ENCODE measurements around the gene EIF1.

EIF1 gene

DNA sequence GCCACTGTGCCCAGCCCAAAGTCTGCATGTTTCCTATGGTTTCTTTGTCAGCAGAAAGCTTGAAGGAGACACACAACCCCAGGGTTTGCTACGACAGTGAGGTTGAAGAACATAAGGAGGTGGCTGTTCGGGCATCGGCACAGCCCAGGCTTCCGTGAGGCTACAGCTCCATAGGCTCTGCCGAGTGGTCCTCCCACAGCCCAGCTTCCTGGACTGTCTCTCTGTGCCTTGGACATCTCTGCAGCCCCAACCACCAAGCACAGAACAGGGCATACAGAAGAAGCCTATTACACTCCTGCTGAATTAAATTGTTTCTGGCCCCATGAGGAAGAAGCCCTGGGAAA is 49.0 kb downstream of the EIF1 start (continued):
- TF ChIP-seq, protein P1, sequence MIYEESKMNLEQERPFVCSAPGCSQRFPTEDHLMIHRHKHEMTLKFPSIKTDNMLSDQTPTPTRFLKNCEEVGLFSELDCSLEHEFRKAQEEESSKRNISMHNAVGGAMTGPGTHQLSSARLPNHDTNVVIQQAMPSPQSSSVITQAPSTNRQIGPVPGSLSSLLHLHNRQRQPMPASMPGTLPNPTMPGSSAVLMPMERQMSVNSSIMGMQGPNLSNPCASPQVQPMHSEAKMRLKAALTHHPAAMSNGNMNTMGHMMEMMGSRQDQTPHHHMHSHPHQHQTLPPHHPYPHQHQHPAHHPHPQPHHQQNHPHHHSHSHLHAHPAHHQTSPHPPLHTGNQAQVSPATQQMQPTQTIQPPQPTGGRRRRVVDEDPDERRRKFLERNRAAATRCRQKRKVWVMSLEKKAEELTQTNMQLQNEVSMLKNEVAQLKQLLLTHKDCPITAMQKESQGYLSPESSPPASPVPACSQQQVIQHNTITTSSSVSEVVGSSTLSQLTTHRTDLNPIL (CRISPR knock-in tag; IDR thresholded peaks at IDR 0.05; ENCODE audit: low read depth), result no peak
- no peak for TF ChIP-seq ISL1 (CRISPR knock-in tag; IDR thresholded peaks at IDR 0.05)
- TF ChIP-seq TCF4 (CRISPR knock-in tag; IDR thresholded peaks at IDR 0.05; ENCODE audit: borderline replicate concordance), result no peak
- no peak for TF ChIP-seq CSDC2 (CRISPR knock-in tag; IDR thresholded peaks at IDR 0.05)
- no peak for TF ChIP-seq PPARA (CRISPR knock-in tag; IDR thresholded peaks at IDR 0.05; ENCODE audit: borderline replicate concordance)
- no peak for TF ChIP-seq ZFP3 (CRISPR knock-in tag; IDR thresholded peaks at IDR 0.05)
- TF ChIP-seq ESRRG (CRISPR knock-in tag; IDR thresholded peaks at IDR 0.05), result no peak

DNA sequence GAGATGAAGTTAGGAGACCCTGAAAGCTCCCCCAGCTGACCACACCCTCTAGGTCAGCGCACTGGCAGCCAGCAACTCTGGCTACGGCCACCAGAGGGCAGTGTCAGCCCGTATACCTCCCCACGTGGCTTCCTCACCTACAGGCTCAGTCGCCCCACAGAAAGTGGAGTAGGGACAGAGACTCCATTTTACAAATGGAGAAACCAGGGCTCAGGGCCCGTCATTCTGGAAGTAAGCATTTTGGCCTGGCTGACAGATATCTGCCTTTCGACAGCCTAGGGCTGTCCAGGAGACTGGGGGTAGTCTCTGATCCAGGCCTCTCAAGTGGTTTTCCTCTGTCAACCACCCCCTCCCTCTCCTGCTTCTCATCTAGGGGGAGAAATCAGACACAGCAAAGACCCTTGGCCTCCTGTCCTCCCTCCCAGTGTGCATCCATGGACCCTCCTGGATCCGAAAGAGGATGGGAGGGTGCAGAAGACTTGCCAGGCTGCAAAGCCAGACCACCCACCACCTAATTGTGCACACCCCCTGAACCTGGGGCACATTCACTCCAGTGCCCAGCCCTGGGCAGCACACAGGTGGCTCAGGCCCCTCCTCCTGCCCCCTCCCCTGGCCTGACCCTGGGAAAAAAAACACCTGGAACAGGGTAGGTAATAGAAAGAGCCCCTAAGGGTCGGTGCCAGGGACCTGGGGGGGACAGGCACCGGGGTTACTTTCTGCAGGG is 49.6 kb downstream of the EIF1 start:
- peak; percentile 87 for ATAC-seq
- TF ChIP-seq BACH2 (CRISPR knock-in tag; IDR thresholded peaks at IDR 0.05; ENCODE audit: borderline replicate concordance) (no peak), ESRRG (CRISPR knock-in tag; IDR thresholded peaks at IDR 0.05) (no peak), ISL1 (CRISPR knock-in tag; IDR thresholded peaks at IDR 0.05) (no peak), ZNF8 (CRISPR knock-in tag; IDR thresholded peaks at IDR 0.05) (no peak), TCF4 (CRISPR knock-in tag; IDR thresholded peaks at IDR 0.05; ENCODE audit: borderline replicate concordance) (no peak), CSDC2 (CRISPR knock-in tag; IDR thresholded peaks at IDR 0.05) (no peak), OSR1 (CRISPR knock-in tag; IDR thresholded peaks at IDR 0.05) (no peak), ZFP30 (CRISPR knock-in tag; IDR thresholded peaks at IDR 0.05) (no peak), GLIS3 (CRISPR knock-in tag; IDR thresholded peaks at IDR 0.05) (no peak), PPARA (CRISPR knock-in tag; IDR thresholded peaks at IDR 0.05; ENCODE audit: borderline replicate concordance) (no peak), ZC3H10 (CRISPR knock-in tag; IDR thresholded peaks at IDR 0.05) (no peak), SNAI2 (CRISPR knock-in tag; IDR thresholded peaks at IDR 0.05) (no peak), TOX (CRISPR knock-in tag; IDR thresholded peaks at IDR 0.05; ENCODE audit: borderline replicate concordance) (no peak)
- TF ChIP-seq, protein P2, sequence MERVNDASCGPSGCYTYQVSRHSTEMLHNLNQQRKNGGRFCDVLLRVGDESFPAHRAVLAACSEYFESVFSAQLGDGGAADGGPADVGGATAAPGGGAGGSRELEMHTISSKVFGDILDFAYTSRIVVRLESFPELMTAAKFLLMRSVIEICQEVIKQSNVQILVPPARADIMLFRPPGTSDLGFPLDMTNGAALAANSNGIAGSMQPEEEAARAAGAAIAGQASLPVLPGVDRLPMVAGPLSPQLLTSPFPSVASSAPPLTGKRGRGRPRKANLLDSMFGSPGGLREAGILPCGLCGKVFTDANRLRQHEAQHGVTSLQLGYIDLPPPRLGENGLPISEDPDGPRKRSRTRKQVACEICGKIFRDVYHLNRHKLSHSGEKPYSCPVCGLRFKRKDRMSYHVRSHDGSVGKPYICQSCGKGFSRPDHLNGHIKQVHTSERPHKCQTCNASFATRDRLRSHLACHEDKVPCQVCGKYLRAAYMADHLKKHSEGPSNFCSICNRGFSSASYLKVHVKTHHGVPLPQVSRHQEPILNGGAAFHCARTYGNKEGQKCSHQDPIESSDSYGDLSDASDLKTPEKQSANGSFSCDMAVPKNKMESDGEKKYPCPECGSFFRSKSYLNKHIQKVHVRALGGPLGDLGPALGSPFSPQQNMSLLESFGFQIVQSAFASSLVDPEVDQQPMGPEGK (CRISPR knock-in tag; IDR thresholded peaks at IDR 0.05; ENCODE audit: borderline replicate concordance), result no peak
- TF ChIP-seq, protein P3, sequence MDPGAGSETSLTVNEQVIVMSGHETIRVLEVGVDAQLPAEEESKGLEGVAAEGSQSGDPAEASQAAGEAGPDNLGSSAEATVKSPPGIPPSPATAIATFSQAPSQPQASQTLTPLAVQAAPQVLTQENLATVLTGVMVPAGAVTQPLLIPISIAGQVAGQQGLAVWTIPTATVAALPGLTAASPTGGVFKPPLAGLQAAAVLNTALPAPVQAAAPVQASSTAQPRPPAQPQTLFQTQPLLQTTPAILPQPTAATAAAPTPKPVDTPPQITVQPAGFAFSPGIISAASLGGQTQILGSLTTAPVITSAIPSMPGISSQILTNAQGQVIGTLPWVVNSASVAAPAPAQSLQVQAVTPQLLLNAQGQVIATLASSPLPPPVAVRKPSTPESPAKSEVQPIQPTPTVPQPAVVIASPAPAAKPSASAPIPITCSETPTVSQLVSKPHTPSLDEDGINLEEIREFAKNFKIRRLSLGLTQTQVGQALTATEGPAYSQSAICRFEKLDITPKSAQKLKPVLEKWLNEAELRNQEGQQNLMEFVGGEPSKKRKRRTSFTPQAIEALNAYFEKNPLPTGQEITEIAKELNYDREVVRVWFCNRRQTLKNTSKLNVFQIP (CRISPR knock-in tag; IDR thresholded peaks at IDR 0.05; ENCODE audit: borderline replicate concordance, low read depth), result no peak
- TF ChIP-seq, protein P4, sequence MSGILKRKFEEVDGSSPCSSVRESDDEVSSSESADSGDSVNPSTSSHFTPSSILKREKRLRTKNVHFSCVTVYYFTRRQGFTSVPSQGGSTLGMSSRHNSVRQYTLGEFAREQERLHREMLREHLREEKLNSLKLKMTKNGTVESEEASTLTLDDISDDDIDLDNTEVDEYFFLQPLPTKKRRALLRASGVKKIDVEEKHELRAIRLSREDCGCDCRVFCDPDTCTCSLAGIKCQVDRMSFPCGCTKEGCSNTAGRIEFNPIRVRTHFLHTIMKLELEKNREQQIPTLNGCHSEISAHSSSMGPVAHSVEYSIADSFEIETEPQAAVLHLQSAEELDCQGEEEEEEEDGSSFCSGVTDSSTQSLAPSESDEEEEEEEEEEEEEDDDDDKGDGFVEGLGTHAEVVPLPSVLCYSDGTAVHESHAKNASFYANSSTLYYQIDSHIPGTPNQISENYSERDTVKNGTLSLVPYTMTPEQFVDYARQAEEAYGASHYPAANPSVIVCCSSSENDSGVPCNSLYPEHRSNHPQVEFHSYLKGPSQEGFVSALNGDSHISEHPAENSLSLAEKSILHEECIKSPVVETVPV (CRISPR knock-in tag; IDR thresholded peaks at IDR 0.05), result no peak
- TF ChIP-seq, protein P5, sequence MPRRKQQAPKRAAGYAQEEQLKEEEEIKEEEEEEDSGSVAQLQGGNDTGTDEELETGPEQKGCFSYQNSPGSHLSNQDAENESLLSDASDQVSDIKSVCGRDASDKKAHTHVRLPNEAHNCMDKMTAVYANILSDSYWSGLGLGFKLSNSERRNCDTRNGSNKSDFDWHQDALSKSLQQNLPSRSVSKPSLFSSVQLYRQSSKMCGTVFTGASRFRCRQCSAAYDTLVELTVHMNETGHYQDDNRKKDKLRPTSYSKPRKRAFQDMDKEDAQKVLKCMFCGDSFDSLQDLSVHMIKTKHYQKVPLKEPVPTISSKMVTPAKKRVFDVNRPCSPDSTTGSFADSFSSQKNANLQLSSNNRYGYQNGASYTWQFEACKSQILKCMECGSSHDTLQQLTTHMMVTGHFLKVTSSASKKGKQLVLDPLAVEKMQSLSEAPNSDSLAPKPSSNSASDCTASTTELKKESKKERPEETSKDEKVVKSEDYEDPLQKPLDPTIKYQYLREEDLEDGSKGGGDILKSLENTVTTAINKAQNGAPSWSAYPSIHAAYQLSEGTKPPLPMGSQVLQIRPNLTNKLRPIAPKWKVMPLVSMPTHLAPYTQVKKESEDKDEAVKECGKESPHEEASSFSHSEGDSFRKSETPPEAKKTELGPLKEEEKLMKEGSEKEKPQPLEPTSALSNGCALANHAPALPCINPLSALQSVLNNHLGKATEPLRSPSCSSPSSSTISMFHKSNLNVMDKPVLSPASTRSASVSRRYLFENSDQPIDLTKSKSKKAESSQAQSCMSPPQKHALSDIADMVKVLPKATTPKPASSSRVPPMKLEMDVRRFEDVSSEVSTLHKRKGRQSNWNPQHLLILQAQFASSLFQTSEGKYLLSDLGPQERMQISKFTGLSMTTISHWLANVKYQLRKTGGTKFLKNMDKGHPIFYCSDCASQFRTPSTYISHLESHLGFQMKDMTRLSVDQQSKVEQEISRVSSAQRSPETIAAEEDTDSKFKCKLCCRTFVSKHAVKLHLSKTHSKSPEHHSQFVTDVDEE (CRISPR knock-in tag; IDR thresholded peaks at IDR 0.05), result no peak
- TF ChIP-seq, protein P1 (CRISPR knock-in tag; IDR thresholded peaks at IDR 0.05; ENCODE audit: low read depth), result no peak

DNA sequence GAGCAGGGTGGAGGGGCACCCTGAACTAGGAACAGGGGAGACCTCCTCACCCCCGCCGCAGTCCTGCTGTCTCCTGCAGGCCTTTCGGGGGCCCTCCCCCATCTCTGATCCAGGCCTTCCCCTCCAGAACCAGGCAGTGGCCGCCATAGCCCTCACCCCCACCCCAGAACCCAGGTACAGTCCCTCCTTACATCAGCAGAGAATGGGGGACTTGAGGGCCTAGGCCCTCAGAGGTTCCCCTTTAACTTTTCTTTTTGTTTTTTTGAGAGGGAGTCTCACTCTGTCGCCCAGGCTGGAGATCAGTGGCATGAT is 50.1 kb downstream of the EIF1 start:
- ATAC-seq, result no peak
- TF ChIP-seq BACH2 (CRISPR knock-in tag; IDR thresholded peaks at IDR 0.05; ENCODE audit: borderline replicate concordance) (no peak), CSDC2 (CRISPR knock-in tag; IDR thresholded peaks at IDR 0.05) (no peak), ARNTL (CRISPR knock-in tag; IDR thresholded peaks at IDR 0.05; ENCODE audit: borderline replicate concordance, low read depth) (no peak), ZNF565 (CRISPR knock-in tag; conservative IDR thresholded peaks at IDR 0.05; ENCODE audit: low read depth) (no peak), ZFP3 (CRISPR knock-in tag; IDR thresholded peaks at IDR 0.05) (no peak), PPARA (CRISPR knock-in tag; IDR thresholded peaks at IDR 0.05; ENCODE audit: borderline replicate concordance) (no peak), ZNF70 (CRISPR knock-in tag; IDR thresholded peaks at IDR 0.05) (no peak)
- TF ChIP-seq, protein P4 (CRISPR knock-in tag; IDR thresholded peaks at IDR 0.05), result no peak
- TF ChIP-seq, protein P1 (CRISPR knock-in tag; IDR thresholded peaks at IDR 0.05; ENCODE audit: low read depth), result no peak

Data from SK-N-SH treated with all-trans-retinoic acid at 6 μM for 48 hours (cell line).